GM12878 (cell line): ENCODE data around the gene PLAC8. TPM values are rescaled to one million over a fixed set of nuclear protein-coding genes. Genes with fewer than 3 reads are reported as not detected.
"Not testable (repeated sequence)": the region's sequence is repeated elsewhere in the genome, so short reads cannot be mapped to it uniquely, and the experiment has no call there.

ENCODE experiments used
- ATAC-seq: fragments of 200-7000 bp; cut with Tn5 transposase; 3 replicates; pipeline ENCODE4 v1.9.1; 2020; ENCODE audit warnings: mild to moderate bottlenecking, moderate library complexity
- BruUV-seq: library from RNA; stranded (reverse); fragments of 400-500 nt; replicated peaks from 2 replicates; lab custom pipeline; 2021; lab: Mats Ljungman, UMichigan
- CTCF ChIA-PET: fragments of 300-600 bp; sonication (Branson Sonifier 250); formaldehyde crosslinking; extraction: SDS; loops from one replicate; lab custom pipeline; 2021; ENCODE audit warnings: inconsistent platforms; lab: Yijun Ruan, JAX
- POLR2A ChIA-PET: fragments of 350-600 bp; formaldehyde crosslinking; extraction: SDS; loops from one replicate; lab custom pipeline; 2021; ENCODE audit warnings: inconsistent platforms; lab: Charles Lee
- RAD21 ChIA-PET: fragments of 300-600 bp; sonication (Branson Sonifier 250); formaldehyde crosslinking; loops from one replicate; lab custom pipeline; 2023; ENCODE audit warnings: antibody characterized with exemption; ENCODE audit not compliant: unreplicated experiment; lab: Charles Lee
- SMC1A ChIA-PET: fragments of 300-600 bp; sonication (Branson Sonifier 250); formaldehyde crosslinking; loops from one replicate; lab custom pipeline; 2023; ENCODE audit not compliant: unreplicated experiment, uncharacterized antibody; lab: Charles Lee
- DNase-seq: peaks from one replicate; pipeline ENCODE4 v3.0.0-alpha.2; 2011; ENCODE audit warnings: low read depth, low spot score
- FAIRE-seq: peaks from 3 replicates; lab custom pipeline; 2011; peaks lifted over from hg19 to GRCh38; lab: Jason Lieb, UNC
- H2AFZ ChIP-seq: 2 replicates; pipeline ENCODE4 v1.6.0; 2011; ENCODE audit warnings: low read depth, low read length, control low read depth; ENCODE audit not compliant: control insufficient read depth
- H3K27ac ChIP-seq: 2 replicates; pipeline ENCODE4 v1.5.1; 2011; ENCODE audit warnings: control low read depth; ENCODE audit not compliant: control insufficient read depth, insufficient read depth
- H3K27me3 ChIP-seq, 2 experiments: replicated peaks in 1 of 2; 2 replicates each; pipeline versions ENCODE4 v1.6.0 to v1.6.1; 2011; ENCODE audit warnings: low read length in 1 of 2; ENCODE audit not compliant: control insufficient read depth in 2 of 2, insufficient read depth in 2 of 2
- H3K36me3 ChIP-seq, 2 experiments: 2 replicates each; pipeline ENCODE4 v1.5.1; 2011; ENCODE audit warnings: low read length in 1 of 2; ENCODE audit not compliant: control insufficient read depth in 2 of 2, insufficient read depth in 2 of 2
- H3K4me1 ChIP-seq: 2 replicates; pipeline ENCODE4 v1.6.1; 2011; ENCODE audit warnings: mild to moderate bottlenecking, low read length, moderate library complexity, mixed read lengths; ENCODE audit not compliant: control insufficient read depth, insufficient read depth
- H3K4me2 ChIP-seq: 2 replicates; pipeline ENCODE4 v1.6.0; 2011; ENCODE audit warnings: control low read depth; ENCODE audit not compliant: control insufficient read depth, insufficient read depth
- H3K4me3 ChIP-seq: fragments of 200-600 bp; sonication (generic); 2 replicates; pipeline ENCODE4 v1.5.1; 2016
- H3K79me2 ChIP-seq: 2 replicates; pipeline ENCODE4 v1.6.0; 2011; ENCODE audit warnings: low read length; ENCODE audit not compliant: control insufficient read depth, insufficient read depth
- H3K9ac ChIP-seq: 2 replicates; pipeline ENCODE4 v1.8.0; 2011; ENCODE audit warnings: low read length, control low read depth, mixed read lengths; ENCODE audit not compliant: control insufficient read depth, insufficient read depth
- H3K9me3 ChIP-seq: replicated peaks from 3 replicates; pipeline ENCODE4 v1.5.1; 2011; ENCODE audit warnings: mild to moderate bottlenecking, low read length; ENCODE audit not compliant: control insufficient read depth, insufficient read depth
- H4K20me1 ChIP-seq: 2 replicates; pipeline ENCODE4 v1.6.0; 2011; ENCODE audit not compliant: control insufficient read depth, insufficient read depth
- BHLHE40 ChIP-seq, 2 experiments: fragments of 450-650 bp in 1 of 2; IDR thresholded peaks; 2 replicates each; pipeline ENCODE4 v1.6.1; 2011 to 2017; ENCODE audit warnings: low read depth in 2 of 2, borderline replicate concordance in 1 of 2, improper control_type of control experiment in 1 of 2, low read length in 1 of 2, mild to moderate bottlenecking in 1 of 2
- BRCA1 ChIP-seq: IDR thresholded peaks from 2 replicates; pipeline ENCODE4 v1.6.1; 2011; ENCODE audit warnings: low read depth, low read length, improper control_type of control experiment
- HCFC1 ChIP-seq: fragments of 150-350 bp; IDR thresholded peaks from 2 replicates; pipeline ENCODE4 v1.6.1; 2014; ENCODE audit warnings: low read length
- MTA2 ChIP-seq: fragments of 450-650 bp; IDR thresholded peaks from 2 replicates; pipeline ENCODE4 v1.6.1; 2016; ENCODE audit warnings: low read depth, mild to moderate bottlenecking, moderate library complexity
- NFYA ChIP-seq: IDR thresholded peaks from 2 replicates; pipeline ENCODE4 v1.6.1; 2011; ENCODE audit warnings: low read depth, mild to moderate bottlenecking, low read length, improper control_type of control experiment, borderline replicate concordance
- POLR2AphosphoS2 ChIP-seq: IDR thresholded peaks from 2 replicates; pipeline ENCODE4 v1.6.1; 2011; ENCODE audit warnings: low read depth, mild to moderate bottlenecking, low read length, improper control_type of control experiment, moderate library complexity
- POLR2AphosphoS5 ChIP-seq: IDR thresholded peaks from 2 replicates; pipeline ENCODE4 v1.6.1; 2011; ENCODE audit warnings: mild to moderate bottlenecking, low read length, inconsistent platforms
- POU2F2 ChIP-seq: IDR thresholded peaks from 3 replicates; pipeline ENCODE4 v1.6.1; 2011; ENCODE audit warnings: low read depth, mild to moderate bottlenecking, low read length, borderline replicate concordance
- SREBF1 ChIP-seq: IDR thresholded peaks from 2 replicates; pipeline ENCODE4 v1.6.1; 2012; ENCODE audit warnings: mild to moderate bottlenecking, low read length
- WGBS: methylation state at CpG from one replicate; pipeline ENCODE4 v1.1.6; 2016; ENCODE audit warnings: low lambda C conversion rate; ENCODE audit not compliant: insufficient replicate concordance, insufficient coverage; ENCODE audit errors: missing lambda C conversion rate; 5-methylcytosine and 5-hydroxymethylcytosine counted together
- in situ Hi-C: fragments of 300-500 bp; cut with MboI; formaldehyde crosslinking; loops from 9 replicates; pipeline ENCODE4 v1.14.3; 2018; ENCODE audit warnings: mixed read lengths
- intact Hi-C: fragments of 100-400 bp; cut with micrococcal nuclease; formaldehyde crosslinking; loops from one replicate; pipeline ENCODE4 v1.14.2; 2022; ENCODE audit not compliant: unreplicated experiment
- polyA plus RNA-seq, 11 experiments: library from polyadenylated mRNA; depleted of rRNA in 4 of 11; unstranded in 6 of 11; stranded (reverse) in 5 of 11; fragments of >200 nt; fragmentation: Nextera tagmentation in 4 of 11; fragmentation: Illumina TruSeq in 1 of 11; extraction: Ambion mirVana in 4 of 11; extraction: Trizol in 1 of 11; gene quantifications; 1 replicate in 1 of 11; 2 replicates in 10 of 11; pipeline versions ENCODE4 v1.2.1 to v1.2.3, GENCODE V29; 2011 to 2016; ENCODE audit warnings: inconsistent platforms in 2 of 11, missing spikeins in 2 of 11, low read depth in 1 of 11
- total RNA-seq, 4 experiments: library from RNA; depleted of rRNA in 3 of 4; stranded (reverse); fragments of >200 nt in 3 of 4; fragmentation: Illumina TruSeq in 1 of 4; extraction: Trizol in 1 of 4; gene quantifications; 2 replicates each; pipeline versions ENCODE4 v1.2.1 to v1.2.3, GENCODE V29; 2013 to 2021
- TF ChIP-seq, protein P1 (sequence below): IDR thresholded peaks from 2 replicates; pipeline ENCODE4 v1.6.1; 2012; ENCODE audit warnings: low read depth, low read length, improper control_type of control experiment
- TF ChIP-seq, protein P2 (sequence below): IDR thresholded peaks from 2 replicates; pipeline ENCODE4 v1.6.1; 2012; ENCODE audit warnings: mild to moderate bottlenecking, low read depth, low read length

The PLAC8 gene
- total and polyA plus RNA-seq, 10 of the 15 experiments (the other 5 are each of a cell fraction or from before 2014, with no cell fraction given), result 214 to 841 (median 348) TPM

DNA sequence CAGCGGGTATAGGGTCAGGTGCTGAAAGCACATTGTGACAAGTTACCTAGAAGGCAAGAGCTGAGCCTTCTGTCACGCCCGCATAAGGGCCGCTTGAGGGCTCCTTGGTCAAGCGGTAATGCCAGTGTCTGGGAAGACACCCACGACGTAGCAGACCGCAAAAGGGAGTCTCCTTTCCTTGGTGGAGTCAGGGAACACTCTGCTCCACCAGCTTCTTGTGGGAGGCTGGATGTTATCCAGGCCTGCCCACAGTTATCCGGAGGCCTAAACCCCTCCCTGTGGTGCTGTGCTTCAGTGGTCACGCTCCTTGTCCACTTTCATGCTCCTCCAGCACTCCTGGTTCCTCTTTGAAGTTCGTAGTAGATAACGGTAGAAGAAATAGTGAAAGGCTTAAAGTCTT is 29.6 kb downstream of the PLAC8 start:
- 98% methylated on average over 10 of the region's 12 CpGs for WGBS
- POLR2A ChIA-PET, result interaction anchor here (0.6 to 1.5 kb wide), 2 partner anchors 12 to 353 kb away, joined by 4 to 5 read pairs; no protein-coding TSS in a partner anchor
- H2AFZ ChIP-seq, H3K27ac ChIP-seq, DNase-seq, ATAC-seq, H3K27me3 ChIP-seq, BruUV-seq, H3K4me3 ChIP-seq, H3K36me3 ChIP-seq, H4K20me1 ChIP-seq, intact Hi-C loops, H3K4me1 ChIP-seq, H3K79me2 ChIP-seq, in situ Hi-C loops, H3K9ac ChIP-seq, FAIRE-seq, H3K4me2 ChIP-seq, H3K9me3 ChIP-seq: not testable (repeated sequence)
- SMC1A ChIA-PET, result interaction anchor here (1.3 to 2.9 kb wide), 3 partner anchors 11 to 196 kb away, joined by 3 to 8 read pairs (median 6); no protein-coding TSS in a partner anchor
- RAD21 ChIA-PET, result interaction anchor here (0.7 kb wide), 1 partner anchor 24 kb away, joined by 3 read pairs; no protein-coding TSS in a partner anchor
- CTCF ChIA-PET, result interaction anchor here (0.7 to 2.2 kb wide), 4 partner anchors 10 to 264 kb away, joined by 3 to 9 read pairs (median 4); no protein-coding TSS in a partner anchor

DNA sequence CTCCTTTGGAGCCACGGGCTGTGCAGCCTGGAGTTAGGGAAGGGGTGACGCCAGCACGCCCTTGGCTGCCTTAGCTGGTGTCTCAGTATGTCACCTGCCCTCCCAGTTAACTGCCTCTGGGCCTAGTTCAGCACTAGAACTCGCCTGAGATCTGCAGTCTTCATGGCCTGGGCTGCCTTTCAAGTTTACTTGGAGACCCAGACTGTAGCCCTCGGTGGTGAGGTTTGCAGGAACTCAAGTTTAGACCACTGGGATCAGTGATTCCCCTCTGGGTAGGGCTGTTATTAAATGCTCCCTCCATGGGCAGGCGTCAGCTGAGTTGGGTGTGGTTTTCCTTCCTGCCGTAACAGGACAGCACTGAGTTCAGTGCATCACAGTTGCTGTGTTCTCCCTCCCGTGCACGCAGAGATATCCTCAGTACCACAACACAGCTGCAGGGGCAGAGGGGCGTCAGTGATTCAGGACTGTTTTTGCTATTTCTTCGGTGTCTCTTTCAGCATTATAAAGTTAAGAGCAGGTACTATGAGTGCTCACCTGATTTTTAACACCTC is 30.5 kb downstream of the PLAC8 start:
- H4K20me1 ChIP-seq, result no peaks in the 10 kb centered on the region
- ChIA-PET RAD21 (no interaction called here), SMC1A (interaction anchor here (1.3 to 2.9 kb wide), 4 partner anchors 12 to 197 kb away, joined by 3 to 8 read pairs (median 6); no protein-coding TSS in a partner anchor), POLR2A (interaction anchor here (1.4 kb wide), 1 partner anchor 9 kb away, joined by 4 read pairs; no protein-coding TSS in a partner anchor), CTCF (interaction anchor here (1.3 to 2.2 kb wide), 4 partner anchors 10 to 90 kb away, joined by 3 to 9 read pairs (median 4); no protein-coding TSS in a partner anchor)
- no TSS peak for BruUV-seq
- WGBS, result 47% methylated on average over 10 of the region's 11 CpGs
- H3K27me3 ChIP-seq, result no peaks in the 10 kb centered on the region
- intact Hi-C loops (no loop called here), in situ Hi-C loops (no loop called here)
- H3K79me2 ChIP-seq, result no peaks in the 10 kb centered on the region
- H3K27ac ChIP-seq, result no peak overlapping the region
- DNase-seq (no peak), ATAC-seq (peak; percentile 57), FAIRE-seq (no peak)
- no peak overlapping the region for H2AFZ ChIP-seq
- H3K36me3 ChIP-seq, result peaks cover 0 to 1% of the 10 kb centered on the region in 2 experiments; a peak in 2 of 4 replicates
- H3K9me3 ChIP-seq, result no peaks in the 10 kb centered on the region; the same call in 2 of the 3 replicates
- H3K4me3 ChIP-seq, result no peak overlapping the region
- no peak overlapping the region for H3K9ac ChIP-seq
- H3K4me1 ChIP-seq, result no peaks in the 10 kb centered on the region
- no peak overlapping the region for H3K4me2 ChIP-seq
- TF ChIP-seq SREBF1, result no peak
- TF ChIP-seq, protein P1, sequence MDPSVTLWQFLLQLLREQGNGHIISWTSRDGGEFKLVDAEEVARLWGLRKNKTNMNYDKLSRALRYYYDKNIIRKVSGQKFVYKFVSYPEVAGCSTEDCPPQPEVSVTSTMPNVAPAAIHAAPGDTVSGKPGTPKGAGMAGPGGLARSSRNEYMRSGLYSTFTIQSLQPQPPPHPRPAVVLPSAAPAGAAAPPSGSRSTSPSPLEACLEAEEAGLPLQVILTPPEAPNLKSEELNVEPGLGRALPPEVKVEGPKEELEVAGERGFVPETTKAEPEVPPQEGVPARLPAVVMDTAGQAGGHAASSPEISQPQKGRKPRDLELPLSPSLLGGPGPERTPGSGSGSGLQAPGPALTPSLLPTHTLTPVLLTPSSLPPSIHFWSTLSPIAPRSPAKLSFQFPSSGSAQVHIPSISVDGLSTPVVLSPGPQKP, result no peak
- TF ChIP-seq NFYA, result no peak
- peak; percentile 58; the same call in 1 of the 2 replicates for TF ChIP-seq POLR2AphosphoS5
- TF ChIP-seq MTA2, result no peak
- TF ChIP-seq BHLHE40 (IDR thresholded peaks at IDR 0.05; ENCODE audit: borderline replicate concordance in 1 of 2, low read depth in 2 of 2, low read length in 1 of 2), result no peak
- peak; percentile 61; the same call in 1 of the 2 replicates for TF ChIP-seq POLR2AphosphoS2
- TF ChIP-seq HCFC1, result no peak
- no peak for TF ChIP-seq BRCA1
- TF ChIP-seq, protein P2, sequence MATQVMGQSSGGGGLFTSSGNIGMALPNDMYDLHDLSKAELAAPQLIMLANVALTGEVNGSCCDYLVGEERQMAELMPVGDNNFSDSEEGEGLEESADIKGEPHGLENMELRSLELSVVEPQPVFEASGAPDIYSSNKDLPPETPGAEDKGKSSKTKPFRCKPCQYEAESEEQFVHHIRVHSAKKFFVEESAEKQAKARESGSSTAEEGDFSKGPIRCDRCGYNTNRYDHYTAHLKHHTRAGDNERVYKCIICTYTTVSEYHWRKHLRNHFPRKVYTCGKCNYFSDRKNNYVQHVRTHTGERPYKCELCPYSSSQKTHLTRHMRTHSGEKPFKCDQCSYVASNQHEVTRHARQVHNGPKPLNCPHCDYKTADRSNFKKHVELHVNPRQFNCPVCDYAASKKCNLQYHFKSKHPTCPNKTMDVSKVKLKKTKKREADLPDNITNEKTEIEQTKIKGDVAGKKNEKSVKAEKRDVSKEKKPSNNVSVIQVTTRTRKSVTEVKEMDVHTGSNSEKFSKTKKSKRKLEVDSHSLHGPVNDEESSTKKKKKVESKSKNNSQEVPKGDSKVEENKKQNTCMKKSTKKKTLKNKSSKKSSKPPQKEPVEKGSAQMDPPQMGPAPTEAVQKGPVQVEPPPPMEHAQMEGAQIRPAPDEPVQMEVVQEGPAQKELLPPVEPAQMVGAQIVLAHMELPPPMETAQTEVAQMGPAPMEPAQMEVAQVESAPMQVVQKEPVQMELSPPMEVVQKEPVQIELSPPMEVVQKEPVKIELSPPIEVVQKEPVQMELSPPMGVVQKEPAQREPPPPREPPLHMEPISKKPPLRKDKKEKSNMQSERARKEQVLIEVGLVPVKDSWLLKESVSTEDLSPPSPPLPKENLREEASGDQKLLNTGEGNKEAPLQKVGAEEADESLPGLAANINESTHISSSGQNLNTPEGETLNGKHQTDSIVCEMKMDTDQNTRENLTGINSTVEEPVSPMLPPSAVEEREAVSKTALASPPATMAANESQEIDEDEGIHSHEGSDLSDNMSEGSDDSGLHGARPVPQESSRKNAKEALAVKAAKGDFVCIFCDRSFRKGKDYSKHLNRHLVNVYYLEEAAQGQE, result no peak
- TF ChIP-seq POU2F2, result peak; percentile 18; the same call in 1 of the 3 replicates
